Measurements from ENCODE around the gene CYB5R4. TPM values are rescaled to one million over a fixed set of nuclear protein-coding genes. Genes with fewer than 3 reads are reported as not detected.

Gene CYB5R4, protein sequence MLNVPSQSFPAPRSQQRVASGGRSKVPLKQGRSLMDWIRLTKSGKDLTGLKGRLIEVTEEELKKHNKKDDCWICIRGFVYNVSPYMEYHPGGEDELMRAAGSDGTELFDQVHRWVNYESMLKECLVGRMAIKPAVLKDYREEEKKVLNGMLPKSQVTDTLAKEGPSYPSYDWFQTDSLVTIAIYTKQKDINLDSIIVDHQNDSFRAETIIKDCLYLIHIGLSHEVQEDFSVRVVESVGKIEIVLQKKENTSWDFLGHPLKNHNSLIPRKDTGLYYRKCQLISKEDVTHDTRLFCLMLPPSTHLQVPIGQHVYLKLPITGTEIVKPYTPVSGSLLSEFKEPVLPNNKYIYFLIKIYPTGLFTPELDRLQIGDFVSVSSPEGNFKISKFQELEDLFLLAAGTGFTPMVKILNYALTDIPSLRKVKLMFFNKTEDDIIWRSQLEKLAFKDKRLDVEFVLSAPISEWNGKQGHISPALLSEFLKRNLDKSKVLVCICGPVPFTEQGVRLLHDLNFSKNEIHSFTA
- 10 to 100 TPM; 12.0 to 16.1 (median 15.0) TPM for total RNA-seq
- polyA plus RNA-seq: 3.9 TPM
- long read RNA-seq, donor 1, full-length matches to known transcripts: 55 of 66 reads
- long read RNA-seq, donor 1, partial matches to known transcripts: 4 of 66 reads
- long read RNA-seq, donor 1, other reads (novel, unspliced or antisense): 7 of 66 reads
- long read RNA-seq, donor 2, full-length matches to known transcripts: 22 of 24 reads
- long read RNA-seq, donor 2, partial matches to known transcripts: 1 of 24 reads
- long read RNA-seq, donor 2, other reads (novel, unspliced or antisense): 1 of 24 reads
- long read RNA-seq, donor 3, full-length matches to known transcripts: 113 of 130 reads
- long read RNA-seq, donor 3, partial matches to known transcripts: 6 of 130 reads
- long read RNA-seq, donor 3, other reads (novel, unspliced or antisense): 11 of 130 reads
- long read RNA-seq, donor 4, full-length matches to known transcripts: 17 of 18 reads
- long read RNA-seq, donor 4, partial matches to known transcripts: 0 of 18 reads
- long read RNA-seq, donor 4, other reads (novel, unspliced or antisense): 1 of 18 reads

DNA sequence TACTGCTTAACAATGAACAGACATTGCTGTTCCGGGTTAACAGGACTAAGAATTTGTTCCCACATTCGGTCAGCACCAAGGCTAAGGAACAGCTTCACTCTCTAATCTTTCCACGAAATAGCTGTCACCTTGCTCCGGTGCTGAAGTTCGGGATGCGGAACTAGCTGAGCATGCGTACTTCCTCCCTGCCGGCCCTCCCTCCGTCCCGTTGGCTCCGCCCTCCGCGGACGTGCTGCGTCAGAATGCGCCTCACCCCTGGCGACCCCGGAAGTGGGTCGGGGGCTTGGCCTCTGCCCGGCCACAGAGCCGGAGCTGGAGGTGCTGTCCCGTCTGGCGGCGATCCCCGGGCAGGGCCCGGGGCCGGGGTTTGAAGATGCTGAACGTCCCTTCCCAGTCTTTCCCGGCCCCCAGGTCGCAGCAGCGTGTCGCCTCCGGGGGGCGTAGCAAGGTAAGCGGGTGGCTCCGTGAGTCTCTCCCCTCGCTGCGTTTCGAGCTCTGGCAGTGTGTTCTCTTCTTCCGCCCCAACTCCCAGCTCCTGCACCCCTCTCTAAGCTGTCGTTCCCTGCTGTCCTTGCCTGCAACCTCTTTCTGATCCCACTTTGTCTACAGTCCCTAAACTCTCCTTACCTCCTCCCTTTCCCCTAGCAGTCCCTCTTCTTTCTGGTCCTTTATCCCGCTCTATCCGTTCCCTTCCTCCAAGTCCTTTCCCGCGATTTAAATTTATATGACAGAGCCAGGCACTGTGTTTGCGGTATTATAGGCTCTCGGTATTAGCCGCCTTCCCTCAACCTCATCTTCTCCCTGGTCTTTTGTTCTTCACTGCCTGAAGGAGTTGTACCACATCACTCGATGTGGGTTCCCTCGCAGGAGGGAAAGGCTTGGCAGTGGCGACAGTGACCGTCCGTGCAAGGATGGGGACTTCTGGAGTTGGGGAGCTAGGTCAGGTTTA, at the start of gene CYB5R4:
Gene CYB5R4 (plus strand): TSS at position 280 of the 949 bp plus-strand sequence. CDS start 94 bp downstream, at position 374.
- H3K27ac ChIP-seq (ENCODE audit: low read length): peak within 1 kb of the TSS; percentile 60
- no peaks in the 10 kb centered on the region for H3K27me3 ChIP-seq (ENCODE audit: control insufficient read depth, insufficient read depth)
- H3K9me3 ChIP-seq (ENCODE audit: control insufficient read depth, low read length): no peaks in the 10 kb centered on the region
- intact Hi-C loops (cut with DNase I): no loop called here
- ATAC-seq (peak; percentile 100), DNase-seq (peak; percentile 96 to 98 (median 97))
- H3K4me1 ChIP-seq (ENCODE audit: control insufficient read depth, insufficient read depth, low read length): peaks cover 2% of the 10 kb centered on the region
- under 1% methylated on average over 53 of the region's 53 CpGs for WGBS
- H3K4me3 ChIP-seq (ENCODE audit: low read length): peak within 1 kb of the TSS; percentile 78

DNA sequence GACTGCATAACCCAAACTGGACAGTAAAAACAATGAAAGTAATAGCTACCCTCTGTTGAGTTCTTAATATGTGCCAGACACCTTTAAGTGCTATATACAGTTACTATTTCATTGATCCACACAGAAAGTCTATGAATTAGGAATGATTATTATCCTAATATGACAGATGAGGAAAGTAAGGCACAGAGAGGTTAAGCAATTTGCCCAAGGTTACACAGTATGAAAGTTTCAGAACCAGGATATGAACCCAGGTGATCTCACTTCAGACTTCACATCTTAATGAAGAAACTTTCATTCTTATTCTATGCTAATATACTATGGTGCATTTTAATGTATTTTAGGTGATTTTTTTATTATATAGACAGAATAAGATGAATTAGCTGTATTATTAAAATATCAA, 46.9 kb upstream of the CYB5R4 start:
- H3K27me3 ChIP-seq (ENCODE audit: control insufficient read depth, insufficient read depth): no peaks in the 10 kb centered on the region
- H3K27ac ChIP-seq (ENCODE audit: low read length): no peak overlapping the region
- no peak for DNase-seq
- intact Hi-C loops (cut with DNase I): no loop called here
- H3K4me3 ChIP-seq (ENCODE audit: low read length): no peak overlapping the region
- H3K4me1 ChIP-seq (ENCODE audit: control insufficient read depth, insufficient read depth, low read length): no peaks in the 10 kb centered on the region
- no peak for ATAC-seq
- no peaks in the 10 kb centered on the region for H3K9me3 ChIP-seq (ENCODE audit: control insufficient read depth, low read length)

DNA sequence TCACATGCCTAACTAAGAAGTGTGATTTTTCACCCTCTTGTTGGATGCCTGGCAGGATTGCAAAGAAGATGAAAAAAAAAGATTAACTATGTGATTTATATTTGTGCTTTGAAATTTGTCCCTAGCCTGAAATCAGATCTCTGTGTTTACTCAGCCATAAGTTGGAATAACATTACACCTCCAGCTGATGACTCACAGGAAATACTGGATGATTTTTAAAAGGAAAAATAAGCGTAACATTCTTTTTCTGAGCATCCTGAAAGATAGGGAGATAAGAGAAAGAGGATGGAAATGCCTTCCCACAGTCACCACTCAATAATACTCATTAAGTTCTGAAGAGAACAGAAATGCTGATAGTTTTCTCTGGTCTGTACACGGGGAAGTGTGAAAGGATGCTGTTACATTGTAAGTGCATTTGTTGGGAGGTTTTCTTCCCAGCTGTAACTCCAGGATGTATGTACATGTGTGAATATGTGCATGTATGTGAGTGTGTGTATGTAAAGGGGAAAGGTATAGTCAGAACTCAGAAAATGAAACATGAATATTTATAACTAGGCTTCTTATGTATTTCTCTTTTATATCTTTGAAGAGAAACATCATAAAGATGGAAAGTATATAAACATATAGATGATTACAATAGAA, 43.7 kb upstream of the CYB5R4 start:
- no peak overlapping the region for H3K27ac ChIP-seq (ENCODE audit: low read length)
- H3K4me3 ChIP-seq (ENCODE audit: low read length): no peak overlapping the region
- no peaks in the 10 kb centered on the region for H3K27me3 ChIP-seq (ENCODE audit: control insufficient read depth, insufficient read depth)
- H3K4me1 ChIP-seq (ENCODE audit: control insufficient read depth, insufficient read depth, low read length): no peaks in the 10 kb centered on the region
- intact Hi-C loops (cut with DNase I): no loop called here
- H3K9me3 ChIP-seq (ENCODE audit: control insufficient read depth, low read length): no peaks in the 10 kb centered on the region
- DNase-seq (no peak), ATAC-seq (no peak)
- WGBS: 31% methylated on average over 2 of the region's 2 CpGs

DNA sequence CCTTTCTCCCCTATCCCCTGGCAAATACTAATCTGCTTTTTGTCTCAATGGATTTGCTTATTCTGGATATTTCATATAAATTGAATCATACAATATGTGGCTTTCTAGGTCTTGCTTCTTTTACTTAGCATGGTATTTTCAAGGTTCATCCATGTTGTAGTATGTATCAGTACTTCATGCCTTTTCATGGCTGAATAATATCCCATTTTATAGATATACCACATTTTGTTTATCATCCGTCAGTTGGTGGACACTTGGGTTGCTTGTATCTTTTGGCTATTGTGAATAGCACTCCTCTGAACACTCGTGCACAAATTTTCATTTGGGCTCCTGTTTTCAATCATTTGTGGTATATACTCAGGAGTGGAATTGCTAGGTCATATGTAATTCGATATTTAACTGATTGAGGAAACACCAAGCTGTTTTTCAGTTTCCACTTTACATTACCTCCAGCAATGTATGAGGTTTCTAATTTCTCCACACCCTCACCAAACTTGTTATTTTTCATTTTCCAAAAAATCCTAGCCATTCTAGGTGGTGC, 36.8 kb upstream of the CYB5R4 start:
- no peak overlapping the region for H3K4me3 ChIP-seq (ENCODE audit: low read length)
- ATAC-seq: no peak

DNA sequence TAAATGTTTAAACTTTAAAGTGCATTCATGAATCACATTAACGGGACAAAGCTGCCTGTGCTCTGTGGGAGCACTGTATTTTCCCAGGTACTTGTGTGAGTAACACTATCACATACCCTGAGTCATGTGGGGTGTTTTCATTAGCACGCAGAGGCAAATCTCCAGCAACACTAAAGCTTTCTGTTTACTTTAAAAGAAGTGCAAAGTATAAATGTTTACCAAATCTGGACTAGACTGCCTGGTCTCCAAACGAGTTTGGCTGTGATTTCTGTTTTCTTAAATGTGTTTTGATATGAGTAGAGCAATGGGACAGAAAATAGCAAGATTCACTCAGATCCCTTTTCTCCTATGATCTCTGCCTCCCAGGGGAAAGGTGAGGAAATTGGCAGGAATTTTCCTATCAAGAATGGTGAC, 35.1 kb upstream of the CYB5R4 start:
- DNase-seq (no peak), ATAC-seq (no peak)
- Histone ChIP-seq H3K9me3 (ENCODE audit: control insufficient read depth, low read length) (no peaks in the 10 kb centered on the region), H3K4me3 (ENCODE audit: low read length) (no peak overlapping the region), H3K27me3 (ENCODE audit: control insufficient read depth, insufficient read depth) (no peaks in the 10 kb centered on the region), H3K4me1 (ENCODE audit: control insufficient read depth, insufficient read depth, low read length) (no peaks in the 10 kb centered on the region), H3K27ac (ENCODE audit: low read length) (no peak overlapping the region)
- intact Hi-C loops (cut with DNase I): no loop called here
- 22% methylated on average over 3 of the region's 3 CpGs for WGBS

More for the DNA sequence above, 36.8 kb upstream of the CYB5R4 start:
- WGBS: 79% methylated on average over 3 of the region's 3 CpGs
- no peak for DNase-seq
- no peaks in the 10 kb centered on the region for H3K4me1 ChIP-seq (ENCODE audit: control insufficient read depth, insufficient read depth, low read length)
- no peak overlapping the region for H3K27ac ChIP-seq (ENCODE audit: low read length)
- intact Hi-C loops (cut with DNase I): no loop called here
- H3K27me3 ChIP-seq (ENCODE audit: control insufficient read depth, insufficient read depth): no peaks in the 10 kb centered on the region
- H3K9me3 ChIP-seq (ENCODE audit: control insufficient read depth, low read length): no peaks in the 10 kb centered on the region

DNA sequence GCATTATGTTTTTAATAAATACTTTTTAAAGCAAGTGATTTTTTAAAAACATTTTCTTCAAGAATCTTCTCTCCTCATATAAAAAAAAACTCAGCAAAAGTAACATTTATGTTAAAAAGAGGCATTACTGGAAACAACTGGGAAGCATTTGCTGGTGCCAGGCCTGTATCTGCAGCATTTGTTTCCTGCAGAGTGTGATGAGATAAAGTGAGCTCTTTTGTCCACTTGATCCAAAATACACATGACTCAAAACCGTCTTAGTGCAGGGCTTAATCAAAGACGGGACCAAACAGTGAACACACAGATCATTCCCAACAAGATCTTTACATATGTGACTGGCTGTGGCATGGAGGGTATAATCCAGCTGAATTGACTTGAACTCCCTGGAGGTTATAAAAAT, 34.7 kb upstream of the CYB5R4 start:
- H3K4me3 ChIP-seq (ENCODE audit: low read length): no peak overlapping the region
- no peaks in the 10 kb centered on the region for H3K4me1 ChIP-seq (ENCODE audit: control insufficient read depth, insufficient read depth, low read length)
- no peak for DNase-seq
- intact Hi-C loops (cut with DNase I): no loop called here
- no peak for ATAC-seq
- H3K27ac ChIP-seq (ENCODE audit: low read length): no peak overlapping the region
- 7% methylated on average over 2 of the region's 2 CpGs for WGBS
- no peaks in the 10 kb centered on the region for H3K9me3 ChIP-seq (ENCODE audit: control insufficient read depth, low read length)
- no peaks in the 10 kb centered on the region for H3K27me3 ChIP-seq (ENCODE audit: control insufficient read depth, insufficient read depth)

DNA sequence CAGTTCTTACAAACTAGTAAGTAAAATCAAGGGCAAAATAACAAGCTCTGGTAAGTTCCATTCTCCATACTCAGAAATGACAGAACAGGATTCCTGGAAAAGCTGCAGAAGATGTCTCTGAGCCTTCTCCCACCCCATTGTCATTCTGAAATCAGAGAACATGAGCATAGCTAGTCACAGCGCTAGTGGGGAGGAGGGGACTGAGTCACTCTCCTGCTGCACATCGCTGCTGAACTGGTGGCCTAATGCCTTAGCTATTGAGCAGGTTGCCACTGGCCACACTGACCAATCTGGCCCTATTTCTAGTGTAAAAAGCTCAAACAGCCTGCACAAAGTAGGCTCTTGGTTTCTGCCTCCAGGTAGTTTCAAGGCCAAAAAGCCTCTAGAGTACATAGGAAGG, 32.4 kb upstream of the CYB5R4 start:
- intact Hi-C loops (cut with DNase I): no loop called here

DNA sequence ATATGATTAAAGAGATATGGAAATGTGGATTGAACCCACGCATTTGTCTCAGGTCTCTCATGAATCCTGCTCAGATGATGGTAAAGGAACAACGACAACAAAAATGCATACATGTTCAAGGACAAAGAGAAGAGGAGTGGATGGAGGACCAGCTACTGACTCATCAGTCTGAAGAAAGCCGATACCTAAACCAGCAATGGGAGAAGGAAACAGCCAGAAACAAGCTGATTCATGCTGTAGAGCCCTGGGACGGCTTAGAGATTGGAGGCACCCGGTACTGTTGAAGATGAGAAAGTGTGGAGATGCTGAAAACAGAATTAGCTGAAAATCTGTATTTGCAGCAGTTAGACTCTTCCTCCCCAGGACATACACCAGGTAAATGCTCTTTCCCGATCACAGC, 20.8 kb upstream of the CYB5R4 start:
- Histone ChIP-seq H3K4me3 (ENCODE audit: low read length) (no peak overlapping the region), H3K4me1 (ENCODE audit: control insufficient read depth, insufficient read depth, low read length) (no peaks in the 10 kb centered on the region), H3K27me3 (ENCODE audit: control insufficient read depth, insufficient read depth) (no peaks in the 10 kb centered on the region), H3K27ac (ENCODE audit: low read length) (no peak overlapping the region), H3K9me3 (ENCODE audit: control insufficient read depth, low read length) (no peaks in the 10 kb centered on the region)
- WGBS: 85% methylated on average over 6 of the region's 6 CpGs
- DNase-seq (no peak), ATAC-seq (no peak)
- intact Hi-C loops (cut with DNase I): no loop called here

More for the DNA sequence above, 32.4 kb upstream of the CYB5R4 start:
- Histone ChIP-seq H3K9me3 (ENCODE audit: control insufficient read depth, low read length) (no peaks in the 10 kb centered on the region), H3K27me3 (ENCODE audit: control insufficient read depth, insufficient read depth) (no peaks in the 10 kb centered on the region), H3K4me3 (ENCODE audit: low read length) (no peak overlapping the region), H3K27ac (ENCODE audit: low read length) (no peak overlapping the region), H3K4me1 (ENCODE audit: control insufficient read depth, insufficient read depth, low read length) (no peaks in the 10 kb centered on the region)
- ATAC-seq: no peak
- WGBS: 65% methylated on average over 2 of the region's 2 CpGs
- no peak for DNase-seq

DNA sequence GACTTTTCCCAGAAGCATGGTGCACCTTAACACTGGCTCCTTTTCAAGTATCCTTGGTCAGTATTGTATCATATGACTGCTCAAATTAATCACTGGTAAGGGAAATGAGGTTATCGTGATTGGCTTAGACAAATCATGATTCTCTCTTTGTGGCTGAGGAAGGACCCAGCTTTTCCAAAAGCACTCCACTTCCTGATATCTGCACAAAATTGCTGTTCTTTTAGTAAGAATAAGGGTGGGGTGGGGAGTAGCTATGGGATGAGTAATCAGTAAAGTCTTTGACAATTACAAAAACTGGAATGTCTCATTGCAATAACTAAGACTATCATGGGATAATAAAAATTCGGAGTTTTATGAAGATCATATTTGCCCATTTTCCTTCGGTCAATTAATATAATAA, 15.3 kb upstream of the CYB5R4 start:
- ATAC-seq (no peak), DNase-seq (no peak)
- intact Hi-C loops (cut with DNase I): no loop called here

DNA sequence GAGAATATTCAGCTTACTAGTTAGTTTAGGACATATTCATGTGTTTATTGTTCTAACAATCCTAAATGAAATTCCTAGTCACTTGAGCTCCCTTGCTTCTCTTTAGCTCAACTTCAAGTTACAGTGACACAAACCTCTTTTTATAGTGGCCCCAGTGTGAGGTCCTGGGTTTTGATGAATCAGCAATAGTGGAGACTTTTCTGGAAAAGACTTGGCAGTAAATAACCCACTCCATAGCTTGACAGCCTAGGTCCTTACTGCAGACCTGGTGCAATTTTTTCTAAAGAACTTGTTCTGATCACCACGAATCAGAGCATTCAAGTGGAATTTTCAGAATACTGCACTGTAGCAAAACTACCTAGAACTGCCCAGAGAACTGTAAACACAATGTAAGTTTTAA, 13.2 kb upstream of the CYB5R4 start:
- no peak for ATAC-seq
- no peaks in the 10 kb centered on the region for H3K9me3 ChIP-seq (ENCODE audit: control insufficient read depth, low read length)
- H3K27me3 ChIP-seq (ENCODE audit: control insufficient read depth, insufficient read depth): no peaks in the 10 kb centered on the region
- H3K4me3 ChIP-seq (ENCODE audit: low read length): no peak overlapping the region
- H3K4me1 ChIP-seq (ENCODE audit: control insufficient read depth, insufficient read depth, low read length): no peaks in the 10 kb centered on the region
- DNase-seq: no peak
- H3K27ac ChIP-seq (ENCODE audit: low read length): no peak overlapping the region
- intact Hi-C loops (cut with DNase I): no loop called here
- WGBS: 58% methylated on average over 1 of the region's 1 CpG

More for the DNA sequence above, 15.3 kb upstream of the CYB5R4 start:
- Histone ChIP-seq H3K27me3 (ENCODE audit: control insufficient read depth, insufficient read depth) (no peaks in the 10 kb centered on the region), H3K9me3 (ENCODE audit: control insufficient read depth, low read length) (no peaks in the 10 kb centered on the region), H3K4me3 (ENCODE audit: low read length) (no peak overlapping the region), H3K27ac (ENCODE audit: low read length) (no peak overlapping the region), H3K4me1 (ENCODE audit: control insufficient read depth, insufficient read depth, low read length) (no peaks in the 10 kb centered on the region)
- WGBS: 84% methylated on average over 3 of the region's 3 CpGs
